ENCODE results near the gene PHIP.

Gene PHIP

GRCh38 chr6:79071547-79071946 is 6.5 kb downstream of the PHIP start:
- DNase-seq (ENCODE audit: insufficient read length, low spot score) = no peak
- FAIRE-seq = no peak

DNA sequence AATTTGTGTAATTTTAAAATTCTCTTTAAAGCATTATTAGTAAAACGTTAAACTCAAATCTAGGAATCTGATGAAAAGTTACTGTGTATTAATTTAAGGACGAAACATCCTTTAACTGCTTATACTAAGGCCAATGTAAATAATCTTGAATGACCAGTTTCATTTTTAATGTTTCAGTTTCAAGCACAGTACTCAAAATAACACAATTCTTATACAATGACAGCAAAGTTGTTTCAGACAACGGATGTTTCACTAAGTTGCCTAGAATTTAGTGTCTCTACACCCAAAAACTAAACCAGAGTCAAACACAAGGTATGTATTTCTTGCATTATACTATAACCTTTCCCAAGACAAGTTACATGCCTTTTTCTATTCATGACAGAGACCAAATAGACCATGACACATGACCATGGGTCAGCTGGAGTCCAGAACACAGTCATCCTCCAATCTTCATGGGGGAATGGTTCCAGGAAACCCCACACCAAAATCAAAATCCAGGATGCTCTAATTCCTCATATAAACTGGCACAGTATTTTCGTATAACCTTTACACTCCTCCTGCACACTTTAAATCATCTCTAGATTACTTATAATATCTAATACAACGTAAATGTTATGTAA is 7.7 kb downstream of the PHIP start:
- DNase-seq (ENCODE audit: insufficient read length, low spot score) (no peak), FAIRE-seq (no peak)

GRCh38 chr6:79066828-79067227 is 11.2 kb downstream of the PHIP start:
- FAIRE-seq = no peak
- no peak for DNase-seq (ENCODE audit: insufficient read length, low spot score)

- no peak for FAIRE-seq
- DNase-seq (ENCODE audit: insufficient read length, low spot score) = no peak
These were observed 11.7 kb downstream of the PHIP start for GRCh38 chr6:79066330-79066729.

- FAIRE-seq (no peak), DNase-seq (ENCODE audit: insufficient read length, low spot score) (no peak)
These were observed 12.8 kb downstream of the PHIP start for GRCh38 chr6:79065232-79065631.

DNA sequence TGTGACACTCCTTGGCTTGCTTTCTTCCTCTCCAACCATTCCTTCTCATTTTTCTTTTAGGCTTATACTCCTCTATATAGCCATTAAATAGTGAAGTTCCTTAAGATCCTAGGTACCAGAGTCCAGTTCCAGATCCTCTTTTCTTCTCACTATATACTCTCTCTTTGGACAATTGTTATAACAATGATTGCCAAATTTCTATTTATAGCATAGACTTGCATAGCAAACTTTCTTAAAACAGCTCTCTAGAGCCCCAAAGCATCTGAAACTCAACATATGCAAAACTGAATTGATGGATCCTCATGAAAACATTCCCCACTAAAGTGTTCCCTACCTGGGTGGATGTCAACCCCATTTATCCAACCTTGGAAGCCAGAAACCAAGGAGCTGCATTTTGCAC is 13.4 kb downstream of the PHIP start:
- DNase-seq (ENCODE audit: insufficient read length, low spot score) (no peak), FAIRE-seq (no peak)

DNA sequence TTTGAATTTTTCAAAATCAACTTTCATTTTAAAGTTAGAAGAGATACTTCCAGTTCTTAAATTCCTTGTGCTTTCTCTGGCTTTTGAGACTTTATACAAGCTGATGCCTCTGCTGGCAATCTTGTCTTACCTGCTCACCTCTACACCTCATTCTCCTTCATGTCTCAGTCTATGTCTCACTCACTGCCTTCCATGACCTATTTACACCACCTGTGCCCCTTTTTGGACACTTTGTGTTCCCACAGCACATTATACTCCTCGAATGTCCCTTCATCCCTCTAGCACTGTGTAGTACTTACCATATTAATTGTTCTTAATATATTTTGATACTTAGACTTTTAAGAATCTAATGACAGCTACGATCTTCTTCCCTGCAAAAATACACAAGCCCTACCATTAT is 15.3 kb downstream of the PHIP start:
- DNase-seq (ENCODE audit: insufficient read length, low spot score) (no peak), FAIRE-seq (no peak)

DNA sequence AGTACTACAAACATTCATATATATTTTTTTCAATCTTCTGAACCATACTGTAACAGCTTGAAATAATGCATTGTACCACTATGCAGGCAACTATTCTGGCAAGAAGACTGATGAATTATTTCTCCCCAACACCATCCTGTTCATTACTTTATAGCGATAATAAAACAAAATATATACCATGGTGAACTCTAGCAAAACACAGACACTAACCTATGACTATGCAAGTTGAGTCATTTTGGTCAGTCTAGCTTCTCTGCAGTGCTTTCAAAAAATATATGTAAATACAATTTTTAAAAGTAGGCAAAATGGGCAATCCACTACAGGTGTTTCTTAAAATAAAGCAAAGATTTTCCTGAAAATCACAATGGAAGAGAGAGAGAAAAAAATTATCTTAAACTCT is 20.3 kb downstream of the PHIP start:
- DNase-seq (ENCODE audit: insufficient read length, low spot score) = no peak

DNA sequence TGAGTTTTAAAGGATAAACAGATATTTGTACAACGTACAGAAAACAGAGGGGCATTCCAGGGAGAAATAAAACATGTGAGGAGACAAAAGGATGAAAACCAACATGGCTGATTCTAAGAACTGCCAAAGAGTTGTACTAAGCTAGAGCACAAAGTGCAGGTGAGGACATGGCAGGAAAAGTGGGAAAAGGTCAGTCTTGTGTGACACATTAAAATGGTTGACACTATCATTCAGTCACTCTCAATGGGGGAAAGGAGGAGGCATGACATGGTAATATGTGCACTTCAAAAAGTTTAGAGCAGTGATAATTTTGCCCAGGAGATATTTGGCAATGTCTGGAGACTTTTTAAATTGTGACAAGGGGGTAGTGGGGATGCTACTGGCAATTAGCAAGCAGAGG is 21.8 kb downstream of the PHIP start:
- FAIRE-seq = no peak

More for the DNA sequence above, 20.3 kb downstream of the PHIP start:
- FAIRE-seq = no peak

GRCh38 chr6:79048611-79049010 is 29.4 kb downstream of the PHIP start:
- FAIRE-seq (no peak), DNase-seq (ENCODE audit: insufficient read length, low spot score) (peak; percentile 10)

More for the DNA sequence above, 21.8 kb downstream of the PHIP start:
- DNase-seq (ENCODE audit: insufficient read length, low spot score) = no peak

DNA sequence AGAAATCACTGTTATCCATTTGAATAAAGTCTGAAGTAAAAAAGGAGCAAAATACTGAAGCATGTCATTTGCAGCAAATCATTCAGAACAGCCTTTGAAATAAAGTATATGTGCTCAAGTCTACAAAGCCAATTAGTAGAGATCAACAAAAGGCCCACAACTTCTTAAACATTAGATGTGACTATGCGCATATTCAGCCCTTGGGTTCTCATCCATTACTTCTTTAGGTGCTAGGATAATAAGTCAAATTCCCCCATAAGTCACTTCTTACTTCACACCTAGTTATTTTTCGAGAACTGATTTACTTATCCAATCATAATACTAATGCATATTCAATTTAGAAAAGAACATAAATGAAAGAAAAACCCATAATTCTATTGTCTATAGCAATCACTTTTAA is 31.0 kb downstream of the PHIP start:
- FAIRE-seq = no peak
- DNase-seq (ENCODE audit: insufficient read length, low spot score) = no peak

DNA sequence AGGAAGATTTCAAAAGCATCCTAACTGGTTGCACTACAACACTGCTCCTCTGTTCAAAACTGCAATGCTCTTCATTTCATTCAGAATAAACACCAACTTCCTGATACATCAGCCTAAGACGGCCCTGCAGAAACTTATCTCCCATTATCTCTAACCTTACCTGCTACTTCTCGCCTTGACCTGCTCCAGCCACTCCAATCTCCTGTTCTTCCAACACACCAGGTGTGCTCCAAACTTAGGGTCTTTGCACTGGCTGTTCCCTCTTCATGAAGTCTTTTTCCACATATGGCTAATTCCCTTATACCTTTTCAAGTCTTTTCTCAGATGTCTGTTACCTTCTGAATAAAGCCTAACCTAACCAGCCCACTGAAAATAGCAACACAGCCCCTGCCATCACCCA is 32.1 kb downstream of the PHIP start:
- DNase-seq (ENCODE audit: insufficient read length, low spot score) (no peak), FAIRE-seq (no peak)

GRCh38 chr6:79042799-79043126 is 35.3 kb downstream of the PHIP start:
- DNase-seq (ENCODE audit: insufficient read length, low spot score) = no peak
- FAIRE-seq = no peak

GRCh38 chr6:79042088-79042798 is 35.8 kb downstream of the PHIP start:
- DNase-seq (ENCODE audit: insufficient read length, low spot score) (no peak), FAIRE-seq (no peak)

- DNase-seq (ENCODE audit: insufficient read length, low spot score) = no peak
- FAIRE-seq = no peak
These were observed 38.0 kb downstream of the PHIP start for GRCh38 chr6:79040083-79040482.

GRCh38 chr6:79038061-79038460 is 40.0 kb downstream of the PHIP start:
- DNase-seq (ENCODE audit: insufficient read length, low spot score) = no peak
- no peak for FAIRE-seq

DNA sequence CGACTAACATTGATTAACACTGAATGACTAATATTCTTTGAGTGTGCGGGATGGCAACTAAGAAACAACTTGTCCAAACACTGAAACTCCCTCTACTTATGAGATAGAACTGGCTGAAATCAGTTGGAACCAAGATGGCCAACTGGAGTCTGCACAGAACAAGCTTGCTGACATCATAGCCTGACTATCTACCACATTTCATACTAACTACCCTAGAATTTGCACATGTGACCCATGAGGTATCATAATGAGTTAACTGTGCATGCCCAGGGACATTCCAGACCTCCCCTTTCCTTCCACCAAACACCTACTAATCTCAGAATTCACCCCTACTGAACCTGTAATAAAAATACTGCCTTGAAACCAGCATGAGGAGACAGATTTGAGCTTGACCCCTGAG is 43.2 kb downstream of the PHIP start:
- DNase-seq (ENCODE audit: insufficient read length, low spot score) (no peak), FAIRE-seq (peak; percentile 33)

DNA sequence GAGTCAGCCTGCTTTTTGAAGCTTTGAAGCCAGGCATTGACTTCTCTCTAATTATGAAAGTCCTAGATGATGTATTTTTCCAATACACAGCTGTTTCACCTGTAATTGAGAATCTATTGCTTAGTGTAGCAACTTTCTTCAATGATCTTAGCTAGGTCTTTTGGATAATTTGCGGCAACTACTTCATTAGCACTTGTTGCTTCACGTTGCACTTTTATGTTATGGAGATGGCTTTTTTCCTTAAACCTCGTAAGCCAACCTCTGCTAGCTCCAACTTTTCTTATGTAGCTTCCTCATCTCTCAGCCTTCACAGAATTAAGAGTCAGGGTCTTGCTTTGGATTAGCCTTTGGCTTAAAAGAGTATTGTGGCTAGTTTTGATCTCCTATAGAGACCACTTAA is 44.8 kb downstream of the PHIP start:
- no peak for FAIRE-seq
- DNase-seq (ENCODE audit: insufficient read length, low spot score) = no peak

DNA sequence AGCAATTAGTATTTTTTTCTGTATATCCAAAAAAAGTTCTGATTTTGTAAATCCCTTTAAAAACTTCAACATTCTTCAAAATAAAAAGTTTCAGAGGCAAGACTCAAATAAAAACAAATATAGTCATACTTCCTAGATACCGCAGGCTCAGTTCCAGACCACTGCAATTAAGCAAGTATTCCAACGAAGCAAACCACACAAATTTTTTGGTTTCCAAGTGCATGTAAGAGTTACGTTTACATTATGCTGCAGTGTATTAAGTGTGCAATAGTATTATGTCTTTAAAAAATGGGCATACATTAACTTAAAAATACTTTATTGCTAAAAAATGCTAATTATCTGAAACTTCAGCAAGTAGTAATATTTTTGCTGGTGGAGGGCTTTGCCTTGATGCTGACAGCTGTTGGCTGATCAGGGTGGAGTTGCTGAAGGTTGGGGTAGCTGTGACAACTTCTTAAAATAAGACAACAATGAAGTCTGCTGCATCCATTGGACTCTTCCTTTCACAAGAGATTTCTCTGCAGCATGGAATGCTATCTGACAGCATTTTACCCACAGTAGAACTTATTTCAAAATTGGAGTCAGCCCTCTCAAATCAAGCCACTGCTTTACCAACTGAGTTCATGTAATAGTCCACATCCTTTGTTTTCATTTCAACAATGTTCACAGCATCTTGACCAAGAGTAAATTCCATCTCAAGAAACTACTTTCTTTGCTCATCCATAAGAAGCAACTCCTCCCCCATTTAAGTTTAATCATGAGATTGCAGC is 46.0 kb downstream of the PHIP start:
- DNase-seq (ENCODE audit: insufficient read length, low spot score) (no peak), FAIRE-seq (no peak)

DNA sequence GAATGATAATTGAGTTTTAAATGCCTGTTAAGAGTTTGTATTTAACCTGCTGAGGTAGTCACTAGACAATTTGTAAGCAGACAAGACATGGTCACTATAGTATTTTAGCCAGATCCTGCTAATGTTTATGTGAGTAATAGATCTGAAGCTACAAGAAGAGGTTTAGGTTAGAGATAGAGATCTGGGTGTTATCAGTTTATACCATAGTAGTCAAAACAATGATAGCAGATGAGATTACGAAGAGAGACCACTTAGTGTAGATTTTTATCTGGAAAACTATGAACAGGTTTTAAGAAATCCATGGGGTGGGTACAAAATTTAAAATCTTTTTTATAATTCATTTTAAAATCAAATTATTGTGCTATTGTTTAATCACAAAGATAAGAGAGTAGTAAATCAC is 47.5 kb downstream of the PHIP start:
- DNase-seq (ENCODE audit: insufficient read length, low spot score) = no peak
- FAIRE-seq = no peak

DNA sequence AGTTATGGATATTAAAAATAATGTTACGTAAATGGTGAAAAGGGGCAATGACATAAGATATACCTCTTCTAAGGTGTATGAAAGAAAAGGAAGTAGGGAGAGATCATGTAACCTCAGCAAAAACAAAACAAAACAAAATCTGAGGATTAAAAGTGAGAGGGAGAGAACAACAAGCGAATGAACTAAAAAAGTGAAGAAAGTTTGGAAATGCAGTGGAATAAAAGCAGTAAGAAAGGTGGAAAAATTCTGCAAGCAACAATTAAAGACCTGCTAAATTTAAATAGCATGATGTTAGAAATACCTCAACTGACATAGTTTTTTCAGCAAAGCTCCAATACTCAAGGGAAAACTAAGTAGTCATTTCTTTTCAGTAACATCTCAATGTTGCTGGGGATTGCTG is 48.0 kb downstream of the PHIP start:
- DNase-seq (ENCODE audit: insufficient read length, low spot score) (no peak), FAIRE-seq (no peak)
